Endothelial cell of umbilical vein (primary cell): Measurements from ENCODE around the gene AURKA. TPM values are rescaled to one million over a fixed set of nuclear protein-coding genes. Genes with fewer than 3 reads are reported as not detected.

Source experiments
- BruUV-seq: library from RNA; stranded (reverse); fragments of 400-500 nt; replicated peaks from 2 replicates; lab custom pipeline; 2021; lab: Mats Ljungman, UMichigan
- CTCF ChIA-PET: fragments of 300-600, 350-600 bp; sonication (Branson Sonifier 250); formaldehyde crosslinking; loops from one replicate; lab custom pipeline; 2021; ENCODE audit warnings: antibody characterized with exemption, inconsistent platforms; lab: Charles Lee
- POLR2A ChIA-PET: fragments of 300-600, 350-600 bp; sonication (Branson Sonifier 250); formaldehyde crosslinking; loops from one replicate; lab custom pipeline; 2021; ENCODE audit warnings: antibody characterized with exemption, inconsistent platforms; lab: Charles Lee
- DNase-seq: peaks from one replicate; pipeline ENCODE4 v3.0.0-alpha.2; 2011; ENCODE audit warnings: low read depth, low spot score
- FAIRE-seq: peaks from 2 replicates; lab custom pipeline; 2011; peaks lifted over from hg19 to GRCh38; lab: Jason Lieb, UNC
- H2AFZ ChIP-seq: 2 replicates; pipeline ENCODE4 v1.6.0; 2012; ENCODE audit warnings: low read depth, low read length, control low read depth, inconsistent platforms
- H3K27ac ChIP-seq: 2 replicates; pipeline ENCODE4 v1.5.1; 2011; ENCODE audit warnings: low read depth, mild to moderate bottlenecking, control low read depth, low read length, moderate library complexity; ENCODE audit not compliant: insufficient read depth
- H3K27me3 ChIP-seq, 2 experiments: 2 replicates each; pipeline versions ENCODE4 v1.6.0 to v1.6.1; 2011; ENCODE audit warnings: low read length in 2 of 2, mixed read lengths in 1 of 2; ENCODE audit not compliant: control insufficient read depth in 2 of 2, insufficient read depth in 2 of 2
- H3K36me3 ChIP-seq, 2 experiments: 2 replicates in 1 of 2; 3 replicates in 1 of 2; pipeline ENCODE4 v1.5.1; 2011; ENCODE audit warnings: low read length in 2 of 2, mild to moderate bottlenecking in 1 of 2, moderate library complexity in 1 of 2; ENCODE audit not compliant: control insufficient read depth in 2 of 2, insufficient read depth in 2 of 2; ENCODE audit errors: extremely low read depth in 1 of 2
- H3K4me1 ChIP-seq: 3 replicates; pipeline ENCODE4 v1.5.1; 2011; ENCODE audit warnings: mild to moderate bottlenecking, low read length; ENCODE audit not compliant: control insufficient read depth, insufficient read depth; ENCODE audit errors: extremely low read depth
- H3K4me2 ChIP-seq: 2 replicates; pipeline ENCODE4 v1.6.1; 2011; ENCODE audit warnings: low read length, control low read depth, mixed read lengths; ENCODE audit not compliant: insufficient read depth
- H3K4me3 ChIP-seq, 3 experiments: fragments of 200-600 bp in 1 of 3; sonication (generic), shearing (Covaris generic) in 1 of 3; replicated peaks in 1 of 3; 2 replicates each; pipeline ENCODE4 v1.5.1; 2011 to 2016; ENCODE audit warnings: control low read depth in 3 of 3, low read length in 3 of 3, mild to moderate bottlenecking in 2 of 3, inconsistent platforms in 1 of 3, low read depth in 1 of 3, moderate library complexity in 1 of 3; ENCODE audit not compliant: insufficient read depth in 1 of 3
- H3K79me2 ChIP-seq: 2 replicates; pipeline ENCODE4 v1.6.0; 2012; ENCODE audit warnings: low read length, inconsistent platforms; ENCODE audit not compliant: control insufficient read depth, insufficient read depth
- H3K9ac ChIP-seq: replicated peaks from 2 replicates; pipeline ENCODE3; 2011; ENCODE audit warnings: low read length, control low read depth; ENCODE audit not compliant: insufficient read depth; ENCODE audit errors: extremely low read depth
- H3K9me1 ChIP-seq: replicated peaks from 3 replicates; pipeline ENCODE4 v1.6.0; 2011; ENCODE audit warnings: mild to moderate bottlenecking, low read length; ENCODE audit not compliant: control insufficient read depth, insufficient read depth; ENCODE audit errors: extremely low read depth
- H3K9me3 ChIP-seq: replicated peaks from 2 replicates; pipeline ENCODE4 v1.5.1; 2012; ENCODE audit warnings: low read length, inconsistent platforms; ENCODE audit not compliant: control insufficient read depth, insufficient read depth
- H4K20me1 ChIP-seq: replicated peaks from 2 replicates; pipeline ENCODE3; 2011; ENCODE audit warnings: mild to moderate bottlenecking, low read length; ENCODE audit not compliant: control insufficient read depth, insufficient read depth; ENCODE audit errors: extremely low read depth
- CTCF ChIP-seq, 2 donors: IDR thresholded peaks; 1 replicate in 1 of 2; 2 replicates in 1 of 2; pipeline ENCODE4 v1.5.1; 2011; ENCODE audit warnings: low read length in 2 of 2, mild to moderate bottlenecking in 2 of 2, moderate library complexity in 2 of 2, control low read depth in 1 of 2, inconsistent platforms in 1 of 2, low read depth in 1 of 2; ENCODE audit not compliant: insufficient read depth in 1 of 2; ENCODE audit errors: extremely low read depth in 1 of 2
- EZH2 ChIP-seq: IDR thresholded peaks from 2 replicates; pipeline ENCODE4 v1.6.1; 2012; ENCODE audit warnings: borderline replicate concordance, low read depth, mild to moderate bottlenecking, moderate library complexity, low read length, inconsistent platforms; ENCODE audit not compliant: severe bottlenecking
- FOS ChIP-seq: IDR thresholded peaks from 2 replicates; pipeline ENCODE4 v1.6.1; 2011; ENCODE audit warnings: mild to moderate bottlenecking, low read length, moderate library complexity, borderline replicate concordance; ENCODE audit not compliant: insufficient read depth
- GATA2 ChIP-seq: IDR thresholded peaks from 2 replicates; pipeline ENCODE4 v1.7.0; 2011; ENCODE audit warnings: low read depth, mild to moderate bottlenecking, moderate library complexity, mixed read lengths, low read length; ENCODE audit not compliant: insufficient read length, insufficient read depth
- JUN ChIP-seq: IDR thresholded peaks from 2 replicates; pipeline ENCODE4 v1.6.1; 2011; ENCODE audit warnings: borderline replicate concordance, low read depth; ENCODE audit not compliant: insufficient read length, insufficient read depth
- MAX ChIP-seq: IDR thresholded peaks from 2 replicates; pipeline ENCODE4 v1.6.1; 2011; ENCODE audit not compliant: insufficient read depth, insufficient read length
- MYC ChIP-seq: IDR thresholded peaks from one replicate; pipeline ENCODE4 v1.6.1; 2011; ENCODE audit warnings: mild to moderate bottlenecking, low read depth, low read length
- POLR2A ChIP-seq: IDR thresholded peaks from 2 replicates; pipeline ENCODE4 v1.6.1; 2012; ENCODE audit warnings: low read depth, mild to moderate bottlenecking, control low read depth, low read length
- POLR2AphosphoS5 ChIP-seq: IDR thresholded peaks from 2 replicates; pipeline ENCODE4 v1.6.1; 2012; ENCODE audit warnings: low read depth, mild to moderate bottlenecking, control low read depth, low read length, moderate library complexity; ENCODE audit not compliant: insufficient read depth
- dilution Hi-C: fragments of 300-500 bp; cut with MboI; formaldehyde crosslinking; loops from one replicate; pipeline ENCODE4 v1.15.0; 2019; ENCODE audit warnings: low sequenced_read_pairs; ENCODE audit not compliant: extremely low pct_ligation_motif_present
- intact Hi-C: fragments of 100-400 bp; cut with micrococcal nuclease; formaldehyde crosslinking; loops from one replicate; pipeline ENCODE4 v1.10.0; 2022
- polyA plus RNA-seq, 4 experiments: library from polyadenylated mRNA; depleted of rRNA in 3 of 4; stranded (reverse) in 3 of 4; unstranded in 1 of 4; fragments of >200 nt; gene quantifications; 2 replicates each; pipeline versions ENCODE4 v1.2.1 to v1.2.3, GENCODE V29; 2011 to 2012; ENCODE audit warnings: missing spikeins in 1 of 4
- total RNA-seq: library from RNA; stranded (reverse); gene quantifications from 2 replicates; pipeline ENCODE4 v1.2.3, GENCODE V29; 2021

Gene AURKA
- total and polyA plus RNA-seq, 2 donors (not counting 3 experiments of a cell fraction or from before 2014, with no cell fraction given): 33.1 to 56.9 TPM

GRCh38 chr20:56347628-56348304 lies 44.2 kb downstream of the AURKA start:
- Histone ChIP-seq H3K27ac (no peak overlapping the region), H3K79me2 (no peaks in the 10 kb centered on the region), H3K4me2 (no peak overlapping the region), H2AFZ (no peak overlapping the region), H4K20me1 (no peaks in the 10 kb centered on the region), H3K9me3 (no peaks in the 10 kb centered on the region), H3K9ac (no peak overlapping the region), H3K9me1 (no peaks in the 10 kb centered on the region), H3K27me3 (peaks cover 8 to 11% of the 10 kb centered on the region in 2 experiments), H3K4me1 (no peaks in the 10 kb centered on the region), H3K4me3 (no peak overlapping the region), H3K36me3 (no peaks in the 10 kb centered on the region)
- dilution Hi-C loops (no loop called here), intact Hi-C loops (no loop called here)
- BruUV-seq: no TSS peak
- TF ChIP-seq FOS (no peak), MAX (no peak), EZH2 (no peak), GATA2 (no peak), CTCF (IDR thresholded peaks at IDR 0.05; ENCODE audit: extremely low read depth in 1 of 2, insufficient read depth in 1 of 2, low read depth in 1 of 2, low read length in 2 of 2) (no peak), POLR2AphosphoS5 (no peak), JUN (no peak), MYC (no peak), POLR2A (no peak)
- DNase-seq: no peak
- ChIA-PET CTCF (interaction anchor here (1.3 to 2.2 kb wide), 2 partner anchors 11 to 1666 kb away, joined by 4 read pairs; partner anchors contain the start of gene FAM210B), POLR2A (no interaction called here)
- FAIRE-seq: no peak
